Lower leg skin (tissue), 3 donors: ENCODE results near the gene EXOSC9.

Experiments used
- CTCF ChIP-seq, 3 donors: fragments of 450-650 bp; IDR thresholded peaks; one replicate each; pipeline ENCODE4 v1.5.1; 2016; ENCODE audit warnings: antibody characterized with exemption in 3 of 3, mild to moderate bottlenecking in 3 of 3, moderate library complexity in 2 of 3
- POLR2A ChIP-seq, 2 donors: fragments of 450-650 bp; IDR thresholded peaks; one replicate each; pipeline ENCODE4 v1.6.1; 2016 to 2017; ENCODE audit warnings: antibody characterized with exemption in 2 of 2, mild to moderate bottlenecking in 1 of 2, moderate library complexity in 1 of 2

GRCh38 chr4:121860121-121860520 lies 59.0 kb downstream of the EXOSC9 start:
- no peak for TF ChIP-seq CTCF (IDR thresholded peaks at IDR 0.05)
- no peak for TF ChIP-seq POLR2A (IDR thresholded peaks at IDR 0.05)
